SU-DHL-6 (cell line): ENCODE data around the gene ATF7IP.
"Not testable (repeated sequence)": the region's sequence is repeated elsewhere in the genome, so short reads cannot be mapped to it uniquely, and the experiment has no call there.

Experiments used
- H2AFZ ChIP-seq: fragments of 200-600 bp; sonication (generic); 2 replicates; pipeline ENCODE4 v1.6.1; 2014; ENCODE audit warnings: low read depth, mild to moderate bottlenecking, moderate library complexity, mixed read lengths, antibody characterized with exemption, low read length; ENCODE audit not compliant: severe bottlenecking
- H3F3A ChIP-seq: fragments of 200-600 bp; shearing (Covaris generic); 2 replicates; pipeline ENCODE4 v1.6.0; 2016; ENCODE audit warnings: antibody characterized with exemption, mild to moderate bottlenecking; ENCODE audit not compliant: insufficient read depth
- H3K27ac ChIP-seq: fragments of 200-600 bp; sonication (generic); 2 replicates; pipeline ENCODE4 v1.5.1; 2016; ENCODE audit warnings: low read depth, mild to moderate bottlenecking, low read length, moderate library complexity, mixed read lengths
- H3K27me3 ChIP-seq: fragments of 200-600 bp; sonication (generic), shearing (Covaris generic); 2 replicates; pipeline ENCODE4 v1.6.0; 2014; ENCODE audit warnings: mild to moderate bottlenecking, low read length
- H3K36me3 ChIP-seq: fragments of 200-600 bp; sonication (generic); 2 replicates; pipeline ENCODE4 v1.6.1; 2014; ENCODE audit warnings: mild to moderate bottlenecking, low read length, mixed read lengths
- H3K4me2 ChIP-seq: fragments of 300-600, 200-600 bp; shearing (Covaris generic), sonication (generic); 2 replicates; pipeline ENCODE4 v1.6.0; 2014; ENCODE audit warnings: low read length, low read depth, mild to moderate bottlenecking; ENCODE audit not compliant: poor library complexity, severe bottlenecking
- H3K4me3 ChIP-seq: fragments of 200-600 bp; sonication (generic); 2 replicates; pipeline ENCODE4 v1.5.1; 2014; ENCODE audit warnings: antibody characterized with exemption, low read length, mild to moderate bottlenecking, mixed read lengths; ENCODE audit not compliant: insufficient read depth, poor library complexity, severe bottlenecking
- H3K79me2 ChIP-seq: fragments of 200-600 bp; sonication (generic); 2 replicates; pipeline ENCODE4 v1.6.1; 2014; ENCODE audit warnings: mild to moderate bottlenecking, low read length, moderate library complexity; ENCODE audit not compliant: insufficient read depth
- H3K9ac ChIP-seq: fragments of 200-600 bp; sonication (generic); 2 replicates; pipeline ENCODE4 v1.7.0; 2014; ENCODE audit warnings: mild to moderate bottlenecking, low read length
- H3K9me2 ChIP-seq: fragments of 200-600 bp; sonication (generic); replicated peaks from 2 replicates; pipeline ENCODE4 v1.6.1; 2014; ENCODE audit warnings: low read length; ENCODE audit not compliant: insufficient read depth
- H3K9me3 ChIP-seq: fragments of 200-600 bp; sonication (generic); 2 replicates; pipeline ENCODE4 v1.6.1; 2014; ENCODE audit warnings: low read length, mixed read lengths; ENCODE audit not compliant: insufficient read depth
- H4K20me1 ChIP-seq: fragments of 200-600 bp; sonication (generic); 2 replicates; pipeline ENCODE4 v1.6.1; 2014; ENCODE audit warnings: low read depth, mild to moderate bottlenecking, antibody characterized with exemption, low read length, moderate library complexity, mixed read lengths
- EZH2phosphoT487 ChIP-seq: fragments of 200-600 bp; sonication (generic), shearing (Covaris generic); conservative IDR thresholded peaks from 2 replicates; pipeline ENCODE4 v1.6.1; 2018; ENCODE audit warnings: mild to moderate bottlenecking, antibody characterized with exemption, low read length, moderate library complexity, mixed read lengths
- TF ChIP-seq, protein P1 (sequence below): fragments of 200-600 bp; sonication (generic); IDR thresholded peaks from one replicate; pipeline ENCODE4 v1.5.1; 2017; ENCODE audit warnings: antibody characterized with exemption, mild to moderate bottlenecking, low read length, moderate library complexity; ENCODE audit not compliant: insufficient read depth, poor library complexity, severe bottlenecking

Gene ATF7IP

DNA sequence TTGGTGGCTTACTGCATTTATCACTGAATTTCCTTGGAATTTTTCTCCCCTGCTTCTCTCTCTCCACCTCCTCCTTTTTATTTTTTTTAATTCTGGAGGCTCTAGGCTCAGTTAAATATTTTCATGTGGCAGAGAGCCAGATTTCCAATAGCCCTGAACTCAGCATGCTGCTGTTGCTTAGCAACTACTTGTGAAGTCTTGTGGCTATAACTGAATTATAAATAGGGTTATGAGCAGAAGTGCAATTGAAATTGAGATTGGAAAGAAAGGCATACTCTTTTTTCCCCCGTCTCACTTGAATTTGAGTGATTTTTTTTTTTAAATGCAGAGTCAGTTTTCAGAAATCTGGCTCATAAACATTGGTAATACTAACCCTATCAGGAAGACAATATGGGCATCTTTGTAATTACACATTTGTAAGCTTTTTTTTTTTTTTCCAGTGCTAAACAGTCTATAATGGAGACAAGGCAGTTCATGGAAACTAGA is 38.3 kb downstream of the ATF7IP start:
- Histone ChIP-seq H3F3A (peaks cover 4% of the 10 kb centered on the region; the same call in 1 of the 2 replicates), H4K20me1 (no peaks in the 10 kb centered on the region), H3K4me3 (no peak overlapping the region), H3K36me3 (peaks cover 17% of the 10 kb centered on the region; the same call in 1 of the 2 replicates), H2AFZ (no peak overlapping the region), H3K27me3 (no peaks in the 10 kb centered on the region), H3K9me2 (no peaks in the 10 kb centered on the region), H3K27ac (peak overlapping the region; percentile 40; the same call in 1 of the 2 replicates), H3K79me2 (peaks cover 100% of the 10 kb centered on the region), H3K9ac (no peak overlapping the region), H3K9me3 (no peaks in the 10 kb centered on the region), H3K4me2 (peak overlapping the region; percentile 46)
- TF ChIP-seq, protein P1, sequence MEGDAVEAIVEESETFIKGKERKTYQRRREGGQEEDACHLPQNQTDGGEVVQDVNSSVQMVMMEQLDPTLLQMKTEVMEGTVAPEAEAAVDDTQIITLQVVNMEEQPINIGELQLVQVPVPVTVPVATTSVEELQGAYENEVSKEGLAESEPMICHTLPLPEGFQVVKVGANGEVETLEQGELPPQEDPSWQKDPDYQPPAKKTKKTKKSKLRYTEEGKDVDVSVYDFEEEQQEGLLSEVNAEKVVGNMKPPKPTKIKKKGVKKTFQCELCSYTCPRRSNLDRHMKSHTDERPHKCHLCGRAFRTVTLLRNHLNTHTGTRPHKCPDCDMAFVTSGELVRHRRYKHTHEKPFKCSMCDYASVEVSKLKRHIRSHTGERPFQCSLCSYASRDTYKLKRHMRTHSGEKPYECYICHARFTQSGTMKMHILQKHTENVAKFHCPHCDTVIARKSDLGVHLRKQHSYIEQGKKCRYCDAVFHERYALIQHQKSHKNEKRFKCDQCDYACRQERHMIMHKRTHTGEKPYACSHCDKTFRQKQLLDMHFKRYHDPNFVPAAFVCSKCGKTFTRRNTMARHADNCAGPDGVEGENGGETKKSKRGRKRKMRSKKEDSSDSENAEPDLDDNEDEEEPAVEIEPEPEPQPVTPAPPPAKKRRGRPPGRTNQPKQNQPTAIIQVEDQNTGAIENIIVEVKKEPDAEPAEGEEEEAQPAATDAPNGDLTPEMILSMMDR = no peak
- no peak for TF ChIP-seq EZH2phosphoT487

DNA sequence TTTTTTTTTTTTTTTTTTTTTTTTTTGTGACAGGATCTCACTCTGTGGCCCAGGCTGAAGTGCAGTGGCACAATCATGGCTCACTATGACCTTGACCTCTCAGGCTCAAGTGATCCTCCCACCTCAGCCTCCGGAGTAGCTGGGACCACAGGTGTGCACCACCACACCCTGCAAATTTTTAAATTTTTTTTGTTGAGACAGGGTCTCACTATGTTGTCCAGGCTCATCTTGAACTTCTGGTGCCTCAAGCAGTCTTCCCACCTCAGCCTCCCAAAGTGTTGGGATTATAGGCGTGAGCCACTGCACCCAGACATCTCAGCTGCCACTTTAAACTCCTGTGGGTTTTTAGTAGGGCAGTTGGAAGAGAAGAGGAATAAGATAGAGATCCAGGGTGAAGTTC is 39.9 kb downstream of the ATF7IP start:
- H3K9me3 ChIP-seq, H3F3A ChIP-seq, H3K9ac ChIP-seq, H4K20me1 ChIP-seq, H2AFZ ChIP-seq, H3K9me2 ChIP-seq, H3K4me3 ChIP-seq, H3K27me3 ChIP-seq: not testable (repeated sequence)
- H3K79me2 ChIP-seq = peaks cover 100% of the 10 kb centered on the region
- peak overlapping the region; percentile 9; the same call in 1 of the 2 replicates for H3K27ac ChIP-seq
- peak overlapping the region; percentile 29 for H3K4me2 ChIP-seq
- H3K36me3 ChIP-seq = peaks cover 10% of the 10 kb centered on the region; the same call in 1 of the 2 replicates

DNA sequence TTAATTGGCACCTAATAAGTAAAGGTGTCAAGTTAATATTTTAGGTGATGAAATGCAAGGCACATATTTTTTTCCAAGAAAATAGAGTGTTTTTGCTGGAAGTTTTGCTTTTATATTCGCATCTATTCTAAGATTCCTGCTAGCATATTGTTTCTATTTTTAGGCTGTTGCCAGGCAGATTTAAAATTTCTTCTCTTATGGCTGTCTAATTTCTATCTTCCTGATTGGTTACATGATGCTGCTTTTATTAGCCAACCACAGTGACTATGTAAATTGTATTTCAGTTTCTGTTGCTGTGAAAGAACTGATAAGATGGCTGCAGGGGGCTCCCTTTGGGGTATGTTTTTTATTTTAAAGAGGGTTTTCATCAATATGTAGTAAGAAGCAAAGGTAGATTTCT is 42.7 kb downstream of the ATF7IP start:
- H3K4me3 ChIP-seq = no peak overlapping the region
- H3K36me3 ChIP-seq = peaks cover 10% of the 10 kb centered on the region; the same call in 1 of the 2 replicates
- TF ChIP-seq, protein P1 = no peak
- TF ChIP-seq EZH2phosphoT487 = no peak
- no peaks in the 10 kb centered on the region for H4K20me1 ChIP-seq
- H3K9ac ChIP-seq = no peak overlapping the region
- H3K9me2 ChIP-seq = no peaks in the 10 kb centered on the region
- no peak overlapping the region for H2AFZ ChIP-seq
- no peaks in the 10 kb centered on the region for H3K27me3 ChIP-seq
- H3K4me2 ChIP-seq = no peak overlapping the region
- peaks cover 98% of the 10 kb centered on the region for H3K79me2 ChIP-seq
- no peaks in the 10 kb centered on the region for H3K9me3 ChIP-seq
- H3F3A ChIP-seq = peaks cover 11% of the 10 kb centered on the region; the same call in 1 of the 2 replicates
- peak overlapping the region; percentile 37; the same call in 1 of the 2 replicates for H3K27ac ChIP-seq

DNA sequence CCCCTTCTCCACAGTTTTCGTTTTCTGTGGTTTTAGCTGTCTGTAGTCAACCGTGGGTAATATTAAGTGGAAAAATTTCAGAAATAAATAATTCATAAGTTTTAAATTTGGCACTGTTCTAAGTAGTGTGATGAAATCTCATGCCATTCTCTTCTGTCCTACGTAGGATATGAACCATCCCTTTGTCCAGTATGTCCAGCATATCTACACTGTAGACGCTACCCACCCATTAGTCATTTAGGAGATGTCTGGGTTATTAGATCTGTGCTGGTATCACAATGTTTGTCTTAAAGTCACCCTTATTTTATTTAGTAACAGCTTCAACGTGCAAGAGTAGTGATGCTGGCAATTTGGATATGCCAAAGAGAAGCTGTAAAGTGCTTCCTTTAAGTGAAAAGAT is 44.7 kb downstream of the ATF7IP start:
- no peak overlapping the region for H2AFZ ChIP-seq
- no peak overlapping the region for H3K4me3 ChIP-seq
- peaks cover 18% of the 10 kb centered on the region; the same call in 1 of the 2 replicates for H3F3A ChIP-seq
- TF ChIP-seq, protein P1 = no peak
- no peak for TF ChIP-seq EZH2phosphoT487
- H3K36me3 ChIP-seq = peaks cover 10% of the 10 kb centered on the region; the same call in 1 of the 2 replicates
- H3K79me2 ChIP-seq = peaks cover 98% of the 10 kb centered on the region
- H3K9me2 ChIP-seq = no peaks in the 10 kb centered on the region
- no peak overlapping the region for H3K27ac ChIP-seq
- H3K4me2 ChIP-seq = no peak overlapping the region
- no peaks in the 10 kb centered on the region for H4K20me1 ChIP-seq
- no peak overlapping the region for H3K9ac ChIP-seq
- no peaks in the 10 kb centered on the region for H3K27me3 ChIP-seq
- no peaks in the 10 kb centered on the region for H3K9me3 ChIP-seq
